NB4 (cell line): Measurements from ENCODE around the gene PDE4D.

Experiments used
- CTCF ChIP-seq: IDR thresholded peaks from one replicate; pipeline ENCODE4 v1.5.1; 2012; ENCODE audit warnings: low read depth, low read length
- MYC ChIP-seq: IDR thresholded peaks from 2 replicates; pipeline ENCODE4 v1.6.1; 2011; ENCODE audit warnings: low read depth, low read length
- POLR2A ChIP-seq: IDR thresholded peaks from 2 replicates; pipeline ENCODE4 v1.6.1; 2011; ENCODE audit warnings: mild to moderate bottlenecking; ENCODE audit not compliant: insufficient read length; ENCODE audit errors: extremely low read depth
- TF ChIP-seq, protein P1 (sequence below): IDR thresholded peaks from 2 replicates; pipeline ENCODE4 v1.6.1; 2011; ENCODE audit warnings: low read depth, low read length

- TF ChIP-seq POLR2A (no peak), CTCF (no peak), MYC (no peak)
- TF ChIP-seq, protein P1, sequence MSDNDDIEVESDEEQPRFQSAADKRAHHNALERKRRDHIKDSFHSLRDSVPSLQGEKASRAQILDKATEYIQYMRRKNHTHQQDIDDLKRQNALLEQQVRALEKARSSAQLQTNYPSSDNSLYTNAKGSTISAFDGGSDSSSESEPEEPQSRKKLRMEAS: no peak
Observed at GRCh38 chr5:59891962-59892643, 1.4 kb downstream of the PDE4D start.
